HepG2 (cell line): ENCODE measurements around the gene CDR2L. TPM values are rescaled to one million over a fixed set of nuclear protein-coding genes. Genes with fewer than 3 reads are reported as not detected.
A peak's percentile ranks its signal among the peaks of the same experiment; 100 is the strongest.

Experiments
- FOXC1 ChIP-seq: sonication (generic); formaldehyde crosslinking; IDR thresholded peaks from 2 replicates; pipeline ENCODE4 v1.8.0; 2022; ENCODE audit warnings: mild to moderate bottlenecking, missing genetic modification reagents, borderline replicate concordance
- GFI1 ChIP-seq: sonication (generic); formaldehyde crosslinking; IDR thresholded peaks from 2 replicates; pipeline ENCODE4 v1.5.0; 2020; ENCODE audit warnings: missing genetic modification reagents, mild to moderate bottlenecking, borderline replicate concordance
- POGK ChIP-seq: sonication (generic); formaldehyde crosslinking; conservative IDR thresholded peaks from 2 replicates; pipeline ENCODE4 v1.8.0; 2022; ENCODE audit warnings: mild to moderate bottlenecking, moderate library complexity, missing genetic modification reagents
- RARA ChIP-seq: IDR thresholded peaks from 2 replicates; pipeline ENCODE4 v1.6.1; 2016; ENCODE audit warnings: missing genetic modification reagents, missing compliant biosample characterization
- REL ChIP-seq: sonication (generic); formaldehyde crosslinking; conservative IDR thresholded peaks from 2 replicates; pipeline ENCODE4 v1.8.0; 2022; ENCODE audit warnings: mild to moderate bottlenecking, missing genetic modification reagents, moderate library complexity
- SCMH1 ChIP-seq: sonication (generic); formaldehyde crosslinking; IDR thresholded peaks from 2 replicates; pipeline ENCODE4 v1.9.0; 2021; ENCODE audit warnings: missing genetic modification reagents, mild to moderate bottlenecking, borderline replicate concordance
- TAF15 ChIP-seq: fragments of 200-400 bp; formaldehyde crosslinking; IDR thresholded peaks from one replicate; pipeline ENCODE4 v1.6.1; 2018; ENCODE audit warnings: mild to moderate bottlenecking, low read depth, low read length; ENCODE audit not compliant: poor library complexity, severe bottlenecking
- THAP11 ChIP-seq: IDR thresholded peaks from 2 replicates; pipeline ENCODE4 v1.6.1; 2016; ENCODE audit warnings: missing biosample characterization, missing genetic modification reagents
- ZFP82 ChIP-seq: sonication (generic); formaldehyde crosslinking; IDR thresholded peaks from 2 replicates; pipeline ENCODE4 v1.5.1; 2020; ENCODE audit warnings: mild to moderate bottlenecking, missing genetic modification reagents, borderline replicate concordance
- ZNF331 ChIP-seq: sonication (generic); formaldehyde crosslinking; IDR thresholded peaks from 2 replicates; pipeline ENCODE4 v1.4.0; 2020; ENCODE audit warnings: missing genetic modification reagents
- ZNF607 ChIP-seq: sonication (generic); formaldehyde crosslinking; IDR thresholded peaks from 2 replicates; pipeline ENCODE4 v1.5.1; 2020; ENCODE audit warnings: missing genetic modification reagents, mild to moderate bottlenecking, borderline replicate concordance
- ZNF749 ChIP-seq: sonication (generic); formaldehyde crosslinking; IDR thresholded peaks from 2 replicates; pipeline ENCODE4 v1.8.0; 2022; ENCODE audit warnings: mild to moderate bottlenecking, missing genetic modification reagents, moderate library complexity, borderline replicate concordance
- ZNF879 ChIP-seq: sonication (generic); formaldehyde crosslinking; IDR thresholded peaks from 2 replicates; pipeline ENCODE4 v1.8.1; 2023; ENCODE audit warnings: missing genetic modification reagents
- ZSCAN29 ChIP-seq: sonication (generic); formaldehyde crosslinking; conservative IDR thresholded peaks from 2 replicates; pipeline ENCODE4 v1.4.0; 2020; ENCODE audit warnings: mild to moderate bottlenecking, missing genetic modification reagents
- polyA plus RNA-seq, 8 experiments: library from polyadenylated mRNA; depleted of rRNA in 3 of 8; stranded (reverse) in 7 of 8; unstranded in 1 of 8; fragments of >200 nt; fragmentation: Illumina TruSeq in 4 of 8; extraction: Trizol in 4 of 8; gene quantifications; 2 replicates each; pipeline versions ENCODE4 v1.2.1 to v1.2.3, GENCODE V29; 2011 to 2016; ENCODE audit warnings: low read depth in 4 of 8, missing spikeins in 1 of 8, mixed read lengths in 1 of 8; ENCODE audit not compliant: insufficient read depth in 1 of 8
- total RNA-seq, 5 experiments: library from RNA; depleted of rRNA; stranded (reverse); fragments of >200 nt; fragmentation: Illumina TruSeq; extraction: Trizol; gene quantifications; 2 replicates each; pipeline ENCODE4 v1.2.3, GENCODE V29; 2016; ENCODE audit warnings: low read depth in 1 of 5
- TF ChIP-seq, protein P1 (sequence below): sonication (generic); formaldehyde crosslinking; IDR thresholded peaks from 2 replicates; pipeline ENCODE4 v1.5.1; 2020; ENCODE audit warnings: mild to moderate bottlenecking, moderate library complexity, missing genetic modification reagents
- TF ChIP-seq, protein P2 (sequence below): sonication (generic); formaldehyde crosslinking; IDR thresholded peaks from 2 replicates; pipeline ENCODE4 v1.8.1; 2023; ENCODE audit warnings: mild to moderate bottlenecking, missing genetic modification reagents
- TF ChIP-seq, protein P3 (sequence below): sonication (generic); formaldehyde crosslinking; IDR thresholded peaks from 2 replicates; pipeline ENCODE4 v1.4.0; 2020; ENCODE audit warnings: missing genetic modification reagents
- TF ChIP-seq, protein P4 (sequence below): sonication (generic); formaldehyde crosslinking; IDR thresholded peaks from 2 replicates; pipeline ENCODE4 v1.9.0; 2021; ENCODE audit warnings: missing genetic modification reagents, borderline replicate concordance

CDR2L gene
- total and polyA plus RNA-seq, 2 of the 13 experiments (the other 11 are each of a cell fraction or from before 2014, with no cell fraction given) = 1.9 to 2.1 TPM

- TF ChIP-seq, protein P1, sequence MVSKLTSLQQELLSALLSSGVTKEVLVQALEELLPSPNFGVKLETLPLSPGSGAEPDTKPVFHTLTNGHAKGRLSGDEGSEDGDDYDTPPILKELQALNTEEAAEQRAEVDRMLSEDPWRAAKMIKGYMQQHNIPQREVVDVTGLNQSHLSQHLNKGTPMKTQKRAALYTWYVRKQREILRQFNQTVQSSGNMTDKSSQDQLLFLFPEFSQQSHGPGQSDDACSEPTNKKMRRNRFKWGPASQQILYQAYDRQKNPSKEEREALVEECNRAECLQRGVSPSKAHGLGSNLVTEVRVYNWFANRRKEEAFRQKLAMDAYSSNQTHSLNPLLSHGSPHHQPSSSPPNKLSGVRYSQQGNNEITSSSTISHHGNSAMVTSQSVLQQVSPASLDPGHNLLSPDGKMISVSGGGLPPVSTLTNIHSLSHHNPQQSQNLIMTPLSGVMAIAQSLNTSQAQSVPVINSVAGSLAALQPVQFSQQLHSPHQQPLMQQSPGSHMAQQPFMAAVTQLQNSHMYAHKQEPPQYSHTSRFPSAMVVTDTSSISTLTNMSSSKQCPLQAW = peak; percentile 43; the same call in 1 of the 2 replicates
- TF ChIP-seq ZNF879 (peak; percentile 76; the same call in 1 of the 2 replicates), GFI1 (peak; percentile 89), TAF15 (peak; percentile 90), ZNF607 (CRISPR knock-in tag) (no peak; the same call in 1 of the 2 replicates), FOXC1 (peak; percentile 48), RARA (no peak; the same call in 1 of the 2 replicates), ZNF749 (CRISPR knock-in tag) (0 out of 2 replicates have a peak, but pooled peaks have one; percentile 1), ZSCAN29 (CRISPR knock-in tag) (peak; percentile 27; the same call in 1 of the 2 replicates), ZNF331 (CRISPR knock-in tag) (peak; percentile 98), REL (CRISPR knock-in tag) (no peak), ZFP82 (peak; percentile 88), POGK (CRISPR knock-in tag) (peak; percentile 26; the same call in 1 of the 2 replicates), SCMH1 (CRISPR knock-in tag) (no peak), THAP11 (peak; percentile 34; the same call in 1 of the 2 replicates)
- TF ChIP-seq, protein P2, sequence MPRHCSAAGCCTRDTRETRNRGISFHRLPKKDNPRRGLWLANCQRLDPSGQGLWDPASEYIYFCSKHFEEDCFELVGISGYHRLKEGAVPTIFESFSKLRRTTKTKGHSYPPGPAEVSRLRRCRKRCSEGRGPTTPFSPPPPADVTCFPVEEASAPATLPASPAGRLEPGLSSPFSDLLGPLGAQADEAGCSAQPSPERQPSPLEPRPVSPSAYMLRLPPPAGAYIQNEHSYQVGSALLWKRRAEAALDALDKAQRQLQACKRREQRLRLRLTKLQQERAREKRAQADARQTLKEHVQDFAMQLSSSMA (CRISPR knock-in tag) = 0 out of 2 replicates have a peak, but pooled peaks have one; percentile 53
- TF ChIP-seq, protein P3, sequence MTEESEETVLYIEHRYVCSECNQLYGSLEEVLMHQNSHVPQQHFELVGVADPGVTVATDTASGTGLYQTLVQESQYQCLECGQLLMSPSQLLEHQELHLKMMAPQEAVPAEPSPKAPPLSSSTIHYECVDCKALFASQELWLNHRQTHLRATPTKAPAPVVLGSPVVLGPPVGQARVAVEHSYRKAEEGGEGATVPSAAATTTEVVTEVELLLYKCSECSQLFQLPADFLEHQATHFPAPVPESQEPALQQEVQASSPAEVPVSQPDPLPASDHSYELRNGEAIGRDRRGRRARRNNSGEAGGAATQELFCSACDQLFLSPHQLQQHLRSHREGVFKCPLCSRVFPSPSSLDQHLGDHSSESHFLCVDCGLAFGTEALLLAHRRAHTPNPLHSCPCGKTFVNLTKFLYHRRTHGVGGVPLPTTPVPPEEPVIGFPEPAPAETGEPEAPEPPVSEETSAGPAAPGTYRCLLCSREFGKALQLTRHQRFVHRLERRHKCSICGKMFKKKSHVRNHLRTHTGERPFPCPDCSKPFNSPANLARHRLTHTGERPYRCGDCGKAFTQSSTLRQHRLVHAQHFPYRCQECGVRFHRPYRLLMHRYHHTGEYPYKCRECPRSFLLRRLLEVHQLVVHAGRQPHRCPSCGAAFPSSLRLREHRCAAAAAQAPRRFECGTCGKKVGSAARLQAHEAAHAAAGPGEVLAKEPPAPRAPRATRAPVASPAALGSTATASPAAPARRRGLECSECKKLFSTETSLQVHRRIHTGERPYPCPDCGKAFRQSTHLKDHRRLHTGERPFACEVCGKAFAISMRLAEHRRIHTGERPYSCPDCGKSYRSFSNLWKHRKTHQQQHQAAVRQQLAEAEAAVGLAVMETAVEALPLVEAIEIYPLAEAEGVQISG = no peak; the same call in 1 of the 2 replicates
- TF ChIP-seq, protein P4, sequence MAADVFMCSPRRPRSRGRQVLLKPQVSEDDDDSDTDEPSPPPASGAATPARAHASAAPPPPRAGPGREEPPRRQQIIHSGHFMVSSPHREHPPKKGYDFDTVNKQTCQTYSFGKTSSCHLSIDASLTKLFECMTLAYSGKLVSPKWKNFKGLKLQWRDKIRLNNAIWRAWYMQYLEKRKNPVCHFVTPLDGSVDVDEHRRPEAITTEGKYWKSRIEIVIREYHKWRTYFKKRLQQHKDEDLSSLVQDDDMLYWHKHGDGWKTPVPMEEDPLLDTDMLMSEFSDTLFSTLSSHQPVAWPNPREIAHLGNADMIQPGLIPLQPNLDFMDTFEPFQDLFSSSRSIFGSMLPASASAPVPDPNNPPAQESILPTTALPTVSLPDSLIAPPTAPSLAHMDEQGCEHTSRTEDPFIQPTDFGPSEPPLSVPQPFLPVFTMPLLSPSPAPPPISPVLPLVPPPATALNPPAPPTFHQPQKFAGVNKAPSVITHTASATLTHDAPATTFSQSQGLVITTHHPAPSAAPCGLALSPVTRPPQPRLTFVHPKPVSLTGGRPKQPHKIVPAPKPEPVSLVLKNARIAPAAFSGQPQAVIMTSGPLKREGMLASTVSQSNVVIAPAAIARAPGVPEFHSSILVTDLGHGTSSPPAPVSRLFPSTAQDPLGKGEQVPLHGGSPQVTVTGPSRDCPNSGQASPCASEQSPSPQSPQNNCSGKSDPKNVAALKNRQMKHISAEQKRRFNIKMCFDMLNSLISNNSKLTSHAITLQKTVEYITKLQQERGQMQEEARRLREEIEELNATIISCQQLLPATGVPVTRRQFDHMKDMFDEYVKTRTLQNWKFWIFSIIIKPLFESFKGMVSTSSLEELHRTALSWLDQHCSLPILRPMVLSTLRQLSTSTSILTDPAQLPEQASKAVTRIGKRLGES = no peak
These were observed 46.9 kb downstream of the CDR2L start (continued) for GRCh38 chr17:75034236-75034908.
